Measurements from ENCODE around the gene POLR2L.

DNA sequence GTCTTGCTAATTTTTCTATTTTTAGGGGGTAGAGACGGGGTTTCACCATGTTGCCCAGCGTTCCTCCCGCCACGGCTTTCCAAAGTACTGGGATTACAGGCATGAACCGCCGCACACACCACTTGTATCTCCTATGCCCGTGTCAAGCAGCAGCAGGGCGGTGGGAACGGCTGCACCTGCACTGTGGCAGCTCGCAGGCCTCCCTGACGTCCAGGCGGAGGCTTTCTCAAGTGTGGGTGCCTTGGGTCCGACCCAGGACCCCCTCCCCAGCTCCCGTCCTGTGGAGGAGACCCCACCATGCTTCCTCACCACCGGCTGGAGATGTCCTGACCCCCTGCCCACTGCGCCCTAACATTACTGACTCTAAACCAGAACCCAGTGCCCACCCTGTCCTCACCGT, 26.1 kb upstream of the POLR2L start:
- TF ChIP-seq, protein P1, sequence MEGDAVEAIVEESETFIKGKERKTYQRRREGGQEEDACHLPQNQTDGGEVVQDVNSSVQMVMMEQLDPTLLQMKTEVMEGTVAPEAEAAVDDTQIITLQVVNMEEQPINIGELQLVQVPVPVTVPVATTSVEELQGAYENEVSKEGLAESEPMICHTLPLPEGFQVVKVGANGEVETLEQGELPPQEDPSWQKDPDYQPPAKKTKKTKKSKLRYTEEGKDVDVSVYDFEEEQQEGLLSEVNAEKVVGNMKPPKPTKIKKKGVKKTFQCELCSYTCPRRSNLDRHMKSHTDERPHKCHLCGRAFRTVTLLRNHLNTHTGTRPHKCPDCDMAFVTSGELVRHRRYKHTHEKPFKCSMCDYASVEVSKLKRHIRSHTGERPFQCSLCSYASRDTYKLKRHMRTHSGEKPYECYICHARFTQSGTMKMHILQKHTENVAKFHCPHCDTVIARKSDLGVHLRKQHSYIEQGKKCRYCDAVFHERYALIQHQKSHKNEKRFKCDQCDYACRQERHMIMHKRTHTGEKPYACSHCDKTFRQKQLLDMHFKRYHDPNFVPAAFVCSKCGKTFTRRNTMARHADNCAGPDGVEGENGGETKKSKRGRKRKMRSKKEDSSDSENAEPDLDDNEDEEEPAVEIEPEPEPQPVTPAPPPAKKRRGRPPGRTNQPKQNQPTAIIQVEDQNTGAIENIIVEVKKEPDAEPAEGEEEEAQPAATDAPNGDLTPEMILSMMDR (IDR thresholded peaks at IDR 0.05): no peak
- TF ChIP-seq POLR2AphosphoS5 (IDR thresholded peaks at IDR 0.05): no peak
- no peak for TF ChIP-seq POLR2A (IDR thresholded peaks at IDR 0.05)
- no peak for TF ChIP-seq EP300 (IDR thresholded peaks at IDR 0.05)
